SH-SY5Y (cell line): Measurements from ENCODE around the gene DNAH17.

Experiments
- GATA2 ChIP-seq: IDR thresholded peaks from 2 replicates; pipeline ENCODE4 v1.6.1; 2011; ENCODE audit warnings: mild to moderate bottlenecking, low read depth, low read length
- GATA3 ChIP-seq: IDR thresholded peaks from 2 replicates; pipeline ENCODE4 v1.6.1; 2011; ENCODE audit warnings: low read depth, mild to moderate bottlenecking, low read length, moderate library complexity

DNA sequence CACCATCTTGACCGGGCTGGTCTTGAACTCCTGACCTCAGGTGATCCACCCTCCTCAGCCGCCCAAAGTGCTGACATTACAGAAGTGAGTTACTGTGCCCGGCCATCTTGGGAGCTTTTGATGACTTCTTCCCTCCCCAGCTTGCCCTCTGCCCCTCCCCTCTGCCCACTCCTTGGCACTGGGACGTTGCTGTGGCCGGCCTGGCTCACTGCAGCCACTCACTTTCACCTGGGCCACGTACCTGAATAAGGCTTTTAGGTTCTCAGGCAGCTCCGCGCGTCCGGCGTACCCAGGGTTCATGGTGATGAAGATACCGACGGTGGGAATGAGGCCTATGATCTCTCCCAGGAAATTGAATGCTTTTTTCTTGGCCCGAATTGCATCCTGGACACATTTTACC is 81.6 kb downstream of the DNAH17 start:
- no peak for TF ChIP-seq GATA3
- TF ChIP-seq GATA2, result no peak
